ENCODE data around the gene GRK4.

DNA sequence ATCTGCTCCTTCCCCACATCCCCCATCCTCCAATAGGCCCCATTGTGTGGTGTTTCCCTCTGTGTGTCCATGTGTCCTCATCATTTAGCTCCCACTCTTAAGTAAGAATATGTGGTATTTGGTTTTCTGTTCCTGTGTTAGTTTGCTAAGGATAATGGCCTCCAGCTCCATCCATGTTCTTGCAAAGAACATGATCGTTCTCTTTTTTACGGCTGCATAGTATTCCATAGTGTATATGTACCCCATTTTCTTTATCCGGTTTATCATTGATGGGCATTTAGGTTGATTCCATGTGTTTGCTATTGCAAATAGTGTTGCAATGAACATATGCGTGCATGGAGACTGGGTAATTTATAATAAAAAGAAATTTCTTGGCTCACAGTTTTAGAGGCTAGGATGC lies 31.5 kb downstream of the GRK4 start:
- TF ChIP-seq, protein P1, sequence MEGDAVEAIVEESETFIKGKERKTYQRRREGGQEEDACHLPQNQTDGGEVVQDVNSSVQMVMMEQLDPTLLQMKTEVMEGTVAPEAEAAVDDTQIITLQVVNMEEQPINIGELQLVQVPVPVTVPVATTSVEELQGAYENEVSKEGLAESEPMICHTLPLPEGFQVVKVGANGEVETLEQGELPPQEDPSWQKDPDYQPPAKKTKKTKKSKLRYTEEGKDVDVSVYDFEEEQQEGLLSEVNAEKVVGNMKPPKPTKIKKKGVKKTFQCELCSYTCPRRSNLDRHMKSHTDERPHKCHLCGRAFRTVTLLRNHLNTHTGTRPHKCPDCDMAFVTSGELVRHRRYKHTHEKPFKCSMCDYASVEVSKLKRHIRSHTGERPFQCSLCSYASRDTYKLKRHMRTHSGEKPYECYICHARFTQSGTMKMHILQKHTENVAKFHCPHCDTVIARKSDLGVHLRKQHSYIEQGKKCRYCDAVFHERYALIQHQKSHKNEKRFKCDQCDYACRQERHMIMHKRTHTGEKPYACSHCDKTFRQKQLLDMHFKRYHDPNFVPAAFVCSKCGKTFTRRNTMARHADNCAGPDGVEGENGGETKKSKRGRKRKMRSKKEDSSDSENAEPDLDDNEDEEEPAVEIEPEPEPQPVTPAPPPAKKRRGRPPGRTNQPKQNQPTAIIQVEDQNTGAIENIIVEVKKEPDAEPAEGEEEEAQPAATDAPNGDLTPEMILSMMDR (IDR thresholded peaks at IDR 0.05): no peak
- TF ChIP-seq POLR2A (IDR thresholded peaks at IDR 0.05) (no peak), POLR2AphosphoS5 (IDR thresholded peaks at IDR 0.05) (no peak), EP300 (IDR thresholded peaks at IDR 0.05) (no peak)
